Measurements from ENCODE around the gene MANSC4. TPM values are rescaled to one million over a fixed set of nuclear protein-coding genes. Genes with fewer than 3 reads are reported as not detected.

The MANSC4 gene
- total RNA-seq, 4 donors from 2014 or later = not detected

- Histone ChIP-seq H3K4me1 (no peaks in the 10 kb centered on the region), H3K4me3 (replicated peaks in 1 of 3) (no peak overlapping the region), H3K9me3 (no peaks in the 10 kb centered on the region), H3K27me3 (no peaks in the 10 kb centered on the region), H3K36me3 (peaks cover 18 to 21% of the 10 kb centered on the region in 2 donors), H3K27ac (no peak overlapping the region)
- intact Hi-C loops (cut with DNase I) = no loop called here
- no peak for DNase-seq
- no peak for TF ChIP-seq POLR2A (IDR thresholded peaks at IDR 0.05)
- WGBS, 2 donors = 94 to 97% methylated on average over 5 of the region's 5 CpGs
These were observed 21.6 kb upstream of the MANSC4 start for GRCh38 chr12:27801630-27802029.

GRCh38 chr12:27800819-27801218 is 20.8 kb upstream of the MANSC4 start:
- H3K27me3 ChIP-seq = no peaks in the 10 kb centered on the region
- H3K27ac ChIP-seq = no peak overlapping the region
- H3K36me3 ChIP-seq = peaks cover 18 to 21% of the 10 kb centered on the region in 2 donors
- no peaks in the 10 kb centered on the region for H3K9me3 ChIP-seq
- TF ChIP-seq POLR2A (IDR thresholded peaks at IDR 0.05) = no peak
- no peak for TF ChIP-seq CTCF (IDR thresholded peaks at IDR 0.05)
- no peak overlapping the region for H3K4me3 ChIP-seq (replicated peaks in 1 of 3)
- intact Hi-C loops (cut with DNase I) = no loop called here
- H3K4me1 ChIP-seq = no peaks in the 10 kb centered on the region
- 88 to 93% methylated on average over 3 of the region's 3 CpGs for WGBS, 2 donors
- DNase-seq = no peak

GRCh38 chr12:27797301-27798025 is 17.4 kb upstream of the MANSC4 start:
- DNase-seq = no peak
- Histone ChIP-seq H3K9me3 (no peaks in the 10 kb centered on the region), H3K4me3 (replicated peaks in 1 of 3) (no peak overlapping the region), H3K27me3 (no peaks in the 10 kb centered on the region), H3K4me1 (no peaks in the 10 kb centered on the region), H3K27ac (no peak overlapping the region), H3K36me3 (peaks cover 21 to 35% of the 10 kb centered on the region in 2 donors)
- WGBS, 2 donors = 97% methylated on average over 24 of the region's 24 CpGs
- intact Hi-C loops (cut with DNase I) = no loop called here
- TF ChIP-seq POLR2A (IDR thresholded peaks at IDR 0.05) (no peak), CTCF (IDR thresholded peaks at IDR 0.05) (no peak)

GRCh38 chr12:27796128-27796527 is 16.1 kb upstream of the MANSC4 start:
- TF ChIP-seq POLR2A (IDR thresholded peaks at IDR 0.05) (no peak), CTCF (IDR thresholded peaks at IDR 0.05) (no peak)
- no peak overlapping the region for H3K4me3 ChIP-seq (replicated peaks in 1 of 3)
- 84 to 86% methylated on average over 7 of the region's 7 CpGs for WGBS, 2 donors
- H3K27ac ChIP-seq = no peak overlapping the region
- H3K36me3 ChIP-seq = peaks cover 21 to 43% of the 10 kb centered on the region in 2 donors
- DNase-seq = no peak
- intact Hi-C loops (cut with DNase I) = no loop called here
- no peaks in the 10 kb centered on the region for H3K4me1 ChIP-seq
- H3K9me3 ChIP-seq = no peaks in the 10 kb centered on the region
- no peaks in the 10 kb centered on the region for H3K27me3 ChIP-seq

- H3K4me1 ChIP-seq = peaks cover 0 to 2% of the 10 kb centered on the region in 2 donors
- WGBS, 2 donors = 87 to 91% methylated on average over 6 of the region's 6 CpGs
- no peak overlapping the region for H3K27ac ChIP-seq
- H3K36me3 ChIP-seq = peaks cover 21 to 43% of the 10 kb centered on the region in 2 donors
- H3K4me3 ChIP-seq (replicated peaks in 1 of 3) = no peak overlapping the region
- intact Hi-C loops (cut with DNase I) = no loop called here
- no peaks in the 10 kb centered on the region for H3K27me3 ChIP-seq
- TF ChIP-seq POLR2A (IDR thresholded peaks at IDR 0.05) (no peak), CTCF (IDR thresholded peaks at IDR 0.05) (no peak)
- no peaks in the 10 kb centered on the region for H3K9me3 ChIP-seq
- no peak for DNase-seq
These were observed 15.0 kb upstream of the MANSC4 start for GRCh38 chr12:27794818-27795584.

Measured in thyroid gland (tissue), 4 donors.